ENCODE measurements around the gene LPIN1. TPM values are rescaled to one million over a fixed set of nuclear protein-coding genes. Genes with fewer than 3 reads are reported as not detected.

The LPIN1 gene
- total and polyA plus RNA-seq, 2 of the 8 experiments (the other 6 are each of a cell fraction or from before 2014, with no cell fraction given): 4.3 to 9.8 TPM

DNA sequence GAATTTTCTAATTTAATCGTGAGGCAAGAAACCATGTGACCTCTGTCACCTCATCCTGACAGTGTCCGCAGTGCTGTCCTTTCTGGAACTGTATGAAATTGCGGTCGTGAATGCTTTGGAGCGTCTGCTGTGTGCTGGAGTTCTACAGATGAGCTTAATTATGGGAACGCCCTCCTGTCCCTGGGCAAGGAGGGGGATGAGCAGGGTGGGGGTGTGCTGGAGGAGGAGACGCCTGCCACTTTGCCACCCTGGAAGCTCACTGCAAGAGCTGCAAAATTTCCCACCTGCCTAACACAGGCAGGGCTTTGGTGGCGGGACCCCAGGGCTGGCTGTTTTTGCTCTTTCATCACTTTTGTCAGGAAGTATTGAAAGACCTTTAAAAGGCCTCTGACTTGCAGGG is 6.5 kb downstream of the LPIN1 start:
- Histone ChIP-seq H2AK5ac (ENCODE audit: low read depth, low read length) (no peak overlapping the region), H4K20me1 (replicated peaks in 1 of 2; ENCODE audit: control insufficient read depth in 1 of 2, insufficient read depth in 2 of 2, low read length in 2 of 2) (peaks cover 0 to 4% of the 10 kb centered on the region in 2 experiments), H2BK15ac (ENCODE audit: low read length) (no peak overlapping the region), H3K79me2 (ENCODE audit: control insufficient read depth in 1 of 2, insufficient read depth in 2 of 2, low read length in 2 of 2) (peaks cover 0 to 16% of the 10 kb centered on the region in 2 experiments; a peak in 3 of 4 replicates), H2AFZ (ENCODE audit: low read length) (no peak overlapping the region), H3K27ac (ENCODE audit: low read depth, low read length) (no peak overlapping the region), H3K9ac (replicated peaks in 1 of 4; ENCODE audit: extremely low read depth in 1 of 4, low read depth in 3 of 4, low read length in 3 of 4) (no peak overlapping the region), H3K23me2 (ENCODE audit: low read depth, low read length) (no peaks in the 10 kb centered on the region), H4K91ac (replicated peaks; ENCODE audit: insufficient read length, low read length) (no peak overlapping the region), H3K23ac (ENCODE audit: insufficient read length) (no peak overlapping the region), H3K9me3 (ENCODE audit: insufficient read depth in 2 of 2, low read depth in 1 of 2, low read length in 1 of 2) (no peaks in the 10 kb centered on the region), H3K27me3 (replicated peaks in 1 of 4; ENCODE audit: control insufficient read depth in 3 of 4, extremely low read depth in 1 of 4, insufficient read depth in 3 of 4, low read length in 3 of 4) (no peaks in the 10 kb centered on the region; a peak in 2 of 7 replicates), H3K4me3 (ENCODE audit: extremely low read depth in 1 of 4, insufficient read depth in 2 of 4, low read depth in 3 of 4, low read length in 4 of 4) (no peak overlapping the region), H3K4ac (replicated peaks; ENCODE audit: insufficient read length, low read depth, low read length) (no peak overlapping the region), H3K56ac (replicated peaks; ENCODE audit: insufficient read length, low read depth, low read length) (no peak overlapping the region), H3K14ac (ENCODE audit: insufficient read length) (no peak overlapping the region), H3K4me1 (replicated peaks in 1 of 4; ENCODE audit: control insufficient read depth in 3 of 4, insufficient read depth in 4 of 4, low read length in 3 of 4) (peaks cover 0 to 18% (median 3%) of the 10 kb centered on the region in 4 experiments; a peak in 4 of 7 replicates), H4K8ac (ENCODE audit: extremely low read depth, insufficient read depth, low read length) (no peak overlapping the region), H2BK12ac (ENCODE audit: low read depth, low read length) (no peak overlapping the region), H3K4me2 (ENCODE audit: insufficient read depth in 1 of 2, low read depth in 2 of 2, low read length in 2 of 2) (no peak overlapping the region), H2BK20ac (ENCODE audit: low read length) (no peak overlapping the region), H3K79me1 (ENCODE audit: low read depth, low read length) (peaks cover 2% of the 10 kb centered on the region), H2BK120ac (replicated peaks; ENCODE audit: low read depth, low read length) (no peak overlapping the region), H2BK5ac (ENCODE audit: low read depth, low read length) (no peak overlapping the region), H3K36me3 (ENCODE audit: control insufficient read depth in 2 of 4, insufficient read depth in 4 of 4, low read length in 3 of 4) (no peaks in the 10 kb centered on the region), H3K18ac (ENCODE audit: extremely low read depth, low read length) (no peak overlapping the region; the same call in 1 of the 2 replicates), H4K5ac (ENCODE audit: insufficient read length, low read depth, low read length) (no peak overlapping the region)
- DNase-seq (ENCODE audit: low read depth in 1 of 2, low spot score in 2 of 2) (no peak), FAIRE-seq (no peak)
- TF ChIP-seq SP1 (IDR thresholded peaks at IDR 0.05; ENCODE audit: low read depth, low read length) (no peak), CTBP2 (IDR thresholded peaks at IDR 0.05; ENCODE audit: borderline replicate concordance, insufficient read depth, insufficient read length, low read length) (no peak), EP300 (IDR thresholded peaks at IDR 0.05; ENCODE audit: borderline replicate concordance in 1 of 2, low read depth in 2 of 2, low read length in 2 of 2) (no peak), GTF2F1 (IDR thresholded peaks at IDR 0.05; ENCODE audit: borderline replicate concordance, low read depth, low read length) (no peak), SIX5 (IDR thresholded peaks at IDR 0.05; ENCODE audit: low read depth, low read length) (no peak), RXRA (IDR thresholded peaks at IDR 0.05; ENCODE audit: insufficient read depth, low read depth, low read length) (no peak), HDAC6 (IDR thresholded peaks at IDR 0.05; ENCODE audit: low read depth, low read length) (no peak), CHD1 (IDR thresholded peaks at IDR 0.05; ENCODE audit: low read depth, low read length) (no peak), SUZ12 (IDR thresholded peaks at IDR 0.05; ENCODE audit: low read length) (no peak), RFX5 (IDR thresholded peaks at IDR 0.05; ENCODE audit: borderline replicate concordance, low read depth, low read length) (no peak), PHF8 (conservative IDR thresholded peaks at IDR 0.05; ENCODE audit: low read depth, low read length) (no peak), EZH2 (IDR thresholded peaks at IDR 0.05; ENCODE audit: low read depth, low read length, severe bottlenecking) (no peak), TAF1 (IDR thresholded peaks at IDR 0.05; ENCODE audit: low read depth, low read length) (no peak), CEBPB (IDR thresholded peaks at IDR 0.05; ENCODE audit: low read depth, low read length) (no peak)
- ChIA-PET POLR2A (ENCODE audit: partially characterized antibody) (interaction anchor here (0.7 kb wide), 1 partner anchor 9 kb away, joined by 3 read pairs; no protein-coding TSS in a partner anchor), CTCF (ENCODE audit: partially characterized antibody) (interaction anchor here (0.6 to 4.0 kb wide), 7 partner anchors 9 to 70 kb away, joined by 3 to 24 read pairs (median 5); no protein-coding TSS in a partner anchor)
- WGBS, 2 experiments (ENCODE audit: extremely low coverage in 1 of 2, insufficient coverage in 1 of 2, insufficient read length in 1 of 2, insufficient replicate concordance in 2 of 2, low coverage in 1 of 2, low lambda C conversion rate in 2 of 2, missing lambda C conversion rate in 1 of 2): 92% methylated on average over 8 of the region's 8 CpGs; no CpG with 5 or more reads in 1 of the 2 experiments

Data from H1 (cell line).